Stimulated activated naive CD8-positive, alpha-beta T cell treated with anti-CD3 and anti-CD28 coated beads, Interleukin-15, amount 100 ng/mL, for 72 hours (primary cell): Measurements from ENCODE around the gene HSD17B12.
A peak's percentile ranks its signal among the peaks of the same experiment; 100 is the strongest.

ENCODE experiments used
- ATAC-seq: fragments of 150-1000 bp; cut with Tn5 transposase; 2 replicates; pipeline ENCODE4 v1.10.0; 2021; ENCODE audit warnings: mild to moderate bottlenecking, moderate library complexity
- DNase-seq, 2 donors: peaks; one replicate each; pipeline ENCODE4 v3.0.0; 2021 to 2022
- H3K27ac Mint-ChIP-seq, 2 donors: one replicate each; pipeline ENCODE4 v1.8.0; 2022; ENCODE audit warnings: mild to moderate bottlenecking in 2 of 2, mixed read lengths in 2 of 2, moderate library complexity in 2 of 2
- H3K27me3 Mint-ChIP-seq: one replicate; pipeline ENCODE4 v1.8.0; 2022; ENCODE audit warnings: mixed read lengths
- H3K4me1 Mint-ChIP-seq: one replicate; pipeline ENCODE4 v1.8.0; 2022; ENCODE audit warnings: mild to moderate bottlenecking, mixed read lengths
- H3K4me3 Mint-ChIP-seq, 2 donors: one replicate each; pipeline ENCODE4 v1.8.0; 2022; ENCODE audit warnings: mild to moderate bottlenecking in 2 of 2, mixed read lengths in 2 of 2, moderate library complexity in 1 of 2
- H3K9me3 Mint-ChIP-seq, 2 donors: one replicate each; pipeline ENCODE4 v1.8.0; 2022; ENCODE audit warnings: mixed read lengths in 2 of 2

HSD17B12 gene

GRCh38 chr11:43879789-43880639 is 199.5 kb downstream of the HSD17B12 start:
- Mint-ChIP-seq H3K27ac (peak overlapping the region; percentile 82 to 83), H3K4me1 (peaks cover 26% of the 10 kb centered on the region), H3K27me3 (no peaks in the 10 kb centered on the region), H3K9me3 (peaks cover 0 to 4% of the 10 kb centered on the region in 2 donors), H3K4me3 (peak overlapping the region; percentile 84 to 90)
- DNase-seq (no peak), ATAC-seq (peak; percentile 4)

DNA sequence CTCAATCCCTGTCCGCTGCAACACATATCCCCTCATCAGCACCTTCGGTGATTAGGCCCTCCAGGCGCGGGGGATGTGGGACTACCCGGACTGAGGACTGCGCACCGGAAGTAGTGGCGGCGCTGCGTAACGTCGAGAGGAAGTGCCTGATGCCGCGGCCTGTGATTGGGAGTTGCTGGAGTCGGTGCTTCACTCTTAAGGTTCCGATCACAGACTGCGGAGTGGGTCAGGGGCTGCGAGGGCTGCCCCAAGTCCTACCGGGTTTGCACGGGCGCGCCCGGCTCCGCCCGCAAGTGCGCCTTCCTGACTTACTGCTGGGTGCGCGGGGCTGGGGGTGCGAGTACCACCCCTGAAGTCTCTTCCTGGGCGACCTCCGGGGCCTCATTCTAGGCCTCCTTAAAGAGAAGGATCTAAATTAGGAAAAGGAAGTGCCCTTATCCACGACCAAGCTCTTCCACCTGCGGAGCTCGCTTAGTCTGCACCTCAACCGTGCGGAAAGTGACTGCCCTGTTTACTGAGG is 200.2 kb downstream of the HSD17B12 start, which contains the start of gene ALKBH3:
Gene ALKBH3 (plus strand): TSS at position 192 of the 520 bp plus-strand sequence. CDS start 1,822 bp downstream, outside the sequence.
- peak; percentile 100 for ATAC-seq
- H3K27me3 Mint-ChIP-seq, result no peaks in the 10 kb centered on the region
- H3K9me3 Mint-ChIP-seq, result peaks cover 0 to 4% of the 10 kb centered on the region in 2 donors
- DNase-seq, result peak; percentile 89 to 93
- peak within 1 kb of the TSS; percentile 84 to 90 for H3K4me3 Mint-ChIP-seq
- H3K4me1 Mint-ChIP-seq, result peaks cover 26% of the 10 kb centered on the region
- H3K27ac Mint-ChIP-seq, result peak within 1 kb of the TSS; percentile 82 to 83

DNA sequence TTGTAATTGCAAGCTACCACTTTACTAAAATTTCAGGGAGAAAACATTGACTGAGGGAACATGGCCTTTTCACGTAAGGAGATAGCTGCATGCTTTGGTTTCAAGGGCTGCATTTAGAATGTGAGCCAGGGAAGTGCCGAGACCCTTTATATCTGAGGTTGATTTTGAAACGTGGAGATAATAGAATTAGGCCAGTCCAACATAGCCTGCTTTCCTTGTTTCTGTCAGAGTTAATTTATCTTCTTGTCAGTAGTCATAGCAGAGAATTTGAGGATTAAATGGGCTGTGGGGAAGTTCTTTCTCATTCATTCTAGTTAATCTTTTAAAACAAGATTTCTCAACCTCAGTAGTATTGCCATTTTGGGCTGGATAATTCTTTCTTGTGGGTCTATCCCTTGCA is 212.3 kb downstream of the HSD17B12 start:
- peaks cover 10% of the 10 kb centered on the region for H3K4me1 Mint-ChIP-seq

GRCh38 chr11:43894546-43894945 is 214.0 kb downstream of the HSD17B12 start:
- H3K4me1 Mint-ChIP-seq, result peaks cover 10% of the 10 kb centered on the region
- H3K9me3 Mint-ChIP-seq, result no peaks in the 10 kb centered on the region
- H3K27me3 Mint-ChIP-seq, result no peaks in the 10 kb centered on the region
- no peak for ATAC-seq
- H3K27ac Mint-ChIP-seq, result no peak overlapping the region
- DNase-seq, result no peak
- H3K4me3 Mint-ChIP-seq, result no peak overlapping the region

More for the DNA sequence above, 212.3 kb downstream of the HSD17B12 start:
- no peak for ATAC-seq
- no peaks in the 10 kb centered on the region for H3K9me3 Mint-ChIP-seq
- no peak overlapping the region for H3K4me3 Mint-ChIP-seq
- no peak overlapping the region for H3K27ac Mint-ChIP-seq
- no peaks in the 10 kb centered on the region for H3K27me3 Mint-ChIP-seq
- no peak for DNase-seq

GRCh38 chr11:43895601-43896000 is 215.1 kb downstream of the HSD17B12 start:
- peaks cover 5% of the 10 kb centered on the region for H3K4me1 Mint-ChIP-seq
- no peaks in the 10 kb centered on the region for H3K27me3 Mint-ChIP-seq
- DNase-seq, result no peak
- H3K4me3 Mint-ChIP-seq, result no peak overlapping the region
- no peak for ATAC-seq
- H3K9me3 Mint-ChIP-seq, result no peaks in the 10 kb centered on the region
- H3K27ac Mint-ChIP-seq, result no peak overlapping the region

DNA sequence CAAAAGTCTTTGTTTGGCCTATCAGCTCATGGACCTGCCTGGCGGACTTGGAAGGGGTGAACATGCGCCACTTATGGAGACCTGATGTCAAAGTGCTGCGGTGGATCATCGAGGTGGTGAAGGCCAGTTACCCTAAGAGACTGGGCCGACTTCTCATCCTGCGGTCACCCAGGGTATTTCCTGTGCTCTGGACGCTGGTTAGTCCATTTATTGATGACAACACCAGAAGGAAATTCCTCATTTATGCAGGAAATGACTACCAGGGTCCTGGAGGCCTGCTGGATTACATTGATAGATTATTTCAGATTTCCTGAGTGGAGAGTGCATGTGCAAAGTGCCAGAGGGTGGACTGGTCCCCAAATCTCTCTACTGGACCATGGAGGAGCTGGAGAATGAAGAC is 218.0 kb downstream of the HSD17B12 start:
- ATAC-seq, result no peak
- DNase-seq, result no peak
- peaks cover 5% of the 10 kb centered on the region for H3K4me1 Mint-ChIP-seq

GRCh38 chr11:43899094-43899493 is 218.6 kb downstream of the HSD17B12 start:
- DNase-seq (no peak), ATAC-seq (no peak)
- no peak overlapping the region for H3K4me3 Mint-ChIP-seq
- H3K4me1 Mint-ChIP-seq, result peaks cover 3% of the 10 kb centered on the region
- H3K27ac Mint-ChIP-seq, result no peak overlapping the region
- no peaks in the 10 kb centered on the region for H3K27me3 Mint-ChIP-seq
- H3K9me3 Mint-ChIP-seq, result no peaks in the 10 kb centered on the region

More for the DNA sequence above, 218.0 kb downstream of the HSD17B12 start:
- Mint-ChIP-seq H3K27ac (no peak overlapping the region), H3K9me3 (no peaks in the 10 kb centered on the region), H3K4me3 (no peak overlapping the region), H3K27me3 (no peaks in the 10 kb centered on the region)

- Mint-ChIP-seq H3K27ac (peak overlapping the region in 1 of 2 donors; percentile 31), H3K9me3 (no peaks in the 10 kb centered on the region), H3K27me3 (no peaks in the 10 kb centered on the region), H3K4me1 (no peaks in the 10 kb centered on the region), H3K4me3 (no peak overlapping the region)
- DNase-seq (no peak), ATAC-seq (no peak)
Measured at GRCh38 chr11:43901551-43901950, 221.0 kb downstream of the HSD17B12 start.

- Mint-ChIP-seq H3K27me3 (no peaks in the 10 kb centered on the region), H3K4me3 (no peak overlapping the region), H3K27ac (no peak overlapping the region), H3K4me1 (peaks cover 14% of the 10 kb centered on the region), H3K9me3 (no peaks in the 10 kb centered on the region)
- no peak for ATAC-seq
- no peak for DNase-seq
Measured at GRCh38 chr11:43903078-43903477, 222.5 kb downstream of the HSD17B12 start.

- H3K4me3 Mint-ChIP-seq, result no peak overlapping the region
- ATAC-seq (no peak), DNase-seq (no peak)
- no peaks in the 10 kb centered on the region for H3K27me3 Mint-ChIP-seq
- peaks cover 15% of the 10 kb centered on the region for H3K4me1 Mint-ChIP-seq
- H3K9me3 Mint-ChIP-seq, result no peaks in the 10 kb centered on the region
- H3K27ac Mint-ChIP-seq, result no peak overlapping the region
Measured at GRCh38 chr11:43903969-43904368, 223.4 kb downstream of the HSD17B12 start.

DNA sequence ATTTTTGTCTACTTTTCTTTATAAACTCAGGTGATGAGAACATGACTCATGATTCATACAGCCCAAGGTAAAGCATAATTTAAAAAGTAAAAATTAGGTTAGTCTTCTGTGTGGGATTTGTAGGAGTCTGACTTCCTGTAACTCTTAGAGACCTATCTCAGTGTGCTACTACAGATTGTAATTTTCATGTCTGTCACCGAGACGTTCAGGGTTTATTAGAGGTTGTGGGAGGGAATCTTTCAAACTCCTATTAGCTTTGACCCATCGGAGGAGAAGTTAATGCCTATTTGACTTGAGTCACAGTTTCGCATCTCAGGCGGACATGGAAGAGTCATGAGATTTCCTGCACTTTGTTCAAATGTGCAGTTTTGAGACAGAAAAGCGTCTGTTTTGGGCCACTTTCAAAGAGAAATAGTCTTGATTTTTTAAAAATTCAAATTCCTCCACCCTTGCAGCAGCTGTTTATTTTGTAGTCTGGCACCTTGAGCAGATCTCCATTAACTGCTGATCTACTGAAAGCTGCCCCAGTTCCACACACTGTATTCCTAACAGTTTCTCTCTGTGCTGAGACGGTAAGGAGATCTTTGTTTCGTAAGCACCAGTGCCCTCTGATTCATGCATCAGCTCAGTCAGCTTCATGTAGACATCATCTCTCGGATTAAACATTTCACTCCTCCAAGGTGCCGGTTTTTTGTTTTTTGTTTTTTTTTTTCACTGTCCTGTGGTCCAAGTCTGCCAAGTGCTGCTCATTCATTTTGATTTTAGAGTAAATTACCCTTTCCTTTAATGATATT is 224.4 kb downstream of the HSD17B12 start:
- Mint-ChIP-seq H3K4me3 (no peak overlapping the region), H3K4me1 (peaks cover 15% of the 10 kb centered on the region), H3K27ac (no peak overlapping the region), H3K27me3 (no peaks in the 10 kb centered on the region), H3K9me3 (no peaks in the 10 kb centered on the region)
- DNase-seq (no peak), ATAC-seq (no peak)

DNA sequence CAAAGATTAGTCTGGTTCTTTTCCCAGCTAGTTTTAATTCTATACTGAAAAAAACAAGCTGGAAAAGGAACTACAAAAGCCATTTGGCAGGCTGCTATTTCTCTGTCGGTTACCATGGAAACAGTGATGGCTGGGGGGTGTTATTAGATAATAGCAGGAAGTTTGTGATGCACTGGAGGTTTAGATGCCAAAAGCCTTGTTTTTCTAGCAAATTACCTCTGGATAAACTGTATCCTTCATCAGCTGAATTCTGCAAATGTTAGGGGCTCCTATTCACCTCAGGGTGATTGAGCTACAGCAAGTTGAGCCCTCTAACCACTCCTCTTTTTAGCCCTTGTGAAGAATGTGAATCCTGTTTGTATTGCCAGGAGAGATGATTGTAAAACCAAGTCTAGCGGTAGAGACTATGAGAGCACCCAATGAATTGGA is 225.3 kb downstream of the HSD17B12 start:
- peaks cover 15% of the 10 kb centered on the region for H3K4me1 Mint-ChIP-seq
- no peaks in the 10 kb centered on the region for H3K9me3 Mint-ChIP-seq
- no peaks in the 10 kb centered on the region for H3K27me3 Mint-ChIP-seq
- H3K4me3 Mint-ChIP-seq, result no peak overlapping the region
- ATAC-seq (no peak), DNase-seq (no peak)
- H3K27ac Mint-ChIP-seq, result no peak overlapping the region
